Mesothelial cell of epicardium (in vitro differentiated cells): ENCODE results near the gene MIPOL1. TPM values are rescaled to one million over a fixed set of nuclear protein-coding genes. Genes with fewer than 3 reads are reported as not detected.

Experiments
- DNase-seq, 2 experiments: peaks; one replicate each; pipeline ENCODE4 v3.0.0; 2021; ENCODE audit warnings: low spot score in 2 of 2; ENCODE audit not compliant: unreplicated experiment in 2 of 2
- H3K27ac Mint-ChIP-seq: 2 replicates; pipeline ENCODE4 v1.8.0; 2021; ENCODE audit warnings: mixed read lengths
- H3K27me3 Mint-ChIP-seq: 2 replicates; pipeline ENCODE4 v1.8.0; 2021; ENCODE audit warnings: low read depth, mixed read lengths
- H3K36me3 Mint-ChIP-seq: 2 replicates; pipeline ENCODE4 v1.8.0; 2021; ENCODE audit warnings: mixed read lengths
- H3K4me1 Mint-ChIP-seq: 2 replicates; pipeline ENCODE4 v1.8.0; 2021; ENCODE audit warnings: mixed read lengths
- H3K4me3 Mint-ChIP-seq: 2 replicates; pipeline ENCODE4 v1.8.0; 2021; ENCODE audit warnings: mild to moderate bottlenecking, moderate library complexity, mixed read lengths
- H3K9me3 Mint-ChIP-seq: 2 replicates; pipeline ENCODE4 v1.8.0; 2021; ENCODE audit warnings: mixed read lengths
- total RNA-seq: library from RNA; stranded (reverse); gene quantifications from 3 replicates; pipeline ENCODE4 v1.2.1, GENCODE V29; 2021
- TF ChIP-seq, protein P1 (sequence below): fragments of 200-600 bp; sonication (generic); IDR thresholded peaks from one replicate; pipeline ENCODE4 v1.5.0; 2021; ENCODE audit warnings: antibody characterized with exemption; ENCODE audit not compliant: unreplicated experiment

The MIPOL1 gene
- total RNA-seq, 1 donor from 2014 or later = 28.4 TPM

DNA sequence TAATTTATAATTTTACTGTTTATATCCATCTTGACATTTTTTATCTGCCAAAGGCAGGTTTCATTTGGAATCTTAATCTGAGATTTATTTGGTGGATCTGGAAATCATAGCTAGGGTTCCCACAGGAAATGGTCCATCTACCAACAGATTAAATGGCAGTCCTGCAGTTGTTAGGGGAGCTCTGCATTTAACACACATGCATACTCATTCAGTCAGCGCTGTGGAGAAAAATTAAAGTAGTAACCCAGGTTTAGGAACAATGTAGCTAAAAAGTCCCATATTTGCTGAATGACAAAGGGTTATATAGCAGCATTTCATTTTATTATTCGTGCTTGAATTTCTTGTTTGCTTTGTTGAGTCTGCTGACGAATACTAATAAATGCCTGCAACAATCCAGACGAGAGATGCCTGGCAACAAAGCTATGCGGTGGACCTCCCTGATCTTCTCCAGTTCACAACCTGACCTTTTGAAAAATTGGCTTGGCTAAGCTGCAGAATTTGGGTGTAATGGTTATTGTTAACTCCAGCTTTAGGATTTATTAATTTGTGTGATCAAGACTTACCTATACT, 59.8 kb downstream of the MIPOL1 start:
- Mint-ChIP-seq H3K4me3 (no peak overlapping the region), H3K36me3 (no peaks in the 10 kb centered on the region), H3K27ac (no peak overlapping the region)

DNA sequence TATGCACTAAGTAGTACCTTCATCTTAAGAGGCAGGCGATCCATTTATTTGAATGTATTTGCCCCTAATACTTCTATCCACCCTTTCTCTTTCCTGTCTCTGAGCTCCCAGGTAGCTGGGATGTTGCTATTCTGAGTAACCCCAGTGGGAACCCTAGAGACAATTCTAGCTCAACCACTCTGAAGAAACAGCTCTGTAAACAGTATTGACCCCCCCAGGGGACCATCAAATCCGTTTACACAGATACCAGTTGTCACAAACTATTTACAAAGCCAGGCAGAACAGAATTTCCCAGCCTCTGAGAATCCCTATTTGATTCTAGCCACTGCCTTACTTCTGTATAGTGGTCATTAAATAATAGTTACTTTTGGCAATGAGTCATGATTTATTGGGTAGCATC, 64.9 kb downstream of the MIPOL1 start:
- peaks cover 2% of the 10 kb centered on the region for H3K4me1 Mint-ChIP-seq
- TF ChIP-seq, protein P1, sequence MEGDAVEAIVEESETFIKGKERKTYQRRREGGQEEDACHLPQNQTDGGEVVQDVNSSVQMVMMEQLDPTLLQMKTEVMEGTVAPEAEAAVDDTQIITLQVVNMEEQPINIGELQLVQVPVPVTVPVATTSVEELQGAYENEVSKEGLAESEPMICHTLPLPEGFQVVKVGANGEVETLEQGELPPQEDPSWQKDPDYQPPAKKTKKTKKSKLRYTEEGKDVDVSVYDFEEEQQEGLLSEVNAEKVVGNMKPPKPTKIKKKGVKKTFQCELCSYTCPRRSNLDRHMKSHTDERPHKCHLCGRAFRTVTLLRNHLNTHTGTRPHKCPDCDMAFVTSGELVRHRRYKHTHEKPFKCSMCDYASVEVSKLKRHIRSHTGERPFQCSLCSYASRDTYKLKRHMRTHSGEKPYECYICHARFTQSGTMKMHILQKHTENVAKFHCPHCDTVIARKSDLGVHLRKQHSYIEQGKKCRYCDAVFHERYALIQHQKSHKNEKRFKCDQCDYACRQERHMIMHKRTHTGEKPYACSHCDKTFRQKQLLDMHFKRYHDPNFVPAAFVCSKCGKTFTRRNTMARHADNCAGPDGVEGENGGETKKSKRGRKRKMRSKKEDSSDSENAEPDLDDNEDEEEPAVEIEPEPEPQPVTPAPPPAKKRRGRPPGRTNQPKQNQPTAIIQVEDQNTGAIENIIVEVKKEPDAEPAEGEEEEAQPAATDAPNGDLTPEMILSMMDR = no peak
- no peak for DNase-seq
- H3K36me3 Mint-ChIP-seq = peaks cover 9% of the 10 kb centered on the region
- H3K4me3 Mint-ChIP-seq = no peak overlapping the region
- no peak overlapping the region for H3K27ac Mint-ChIP-seq
- H3K27me3 Mint-ChIP-seq = no peaks in the 10 kb centered on the region
- H3K9me3 Mint-ChIP-seq = peaks cover 6% of the 10 kb centered on the region

More for the DNA sequence above, 59.8 kb downstream of the MIPOL1 start:
- DNase-seq = no peak
- Mint-ChIP-seq H3K9me3 (no peaks in the 10 kb centered on the region), H3K4me1 (peaks cover 8% of the 10 kb centered on the region), H3K27me3 (no peaks in the 10 kb centered on the region)
- TF ChIP-seq, protein P1 = no peak

DNA sequence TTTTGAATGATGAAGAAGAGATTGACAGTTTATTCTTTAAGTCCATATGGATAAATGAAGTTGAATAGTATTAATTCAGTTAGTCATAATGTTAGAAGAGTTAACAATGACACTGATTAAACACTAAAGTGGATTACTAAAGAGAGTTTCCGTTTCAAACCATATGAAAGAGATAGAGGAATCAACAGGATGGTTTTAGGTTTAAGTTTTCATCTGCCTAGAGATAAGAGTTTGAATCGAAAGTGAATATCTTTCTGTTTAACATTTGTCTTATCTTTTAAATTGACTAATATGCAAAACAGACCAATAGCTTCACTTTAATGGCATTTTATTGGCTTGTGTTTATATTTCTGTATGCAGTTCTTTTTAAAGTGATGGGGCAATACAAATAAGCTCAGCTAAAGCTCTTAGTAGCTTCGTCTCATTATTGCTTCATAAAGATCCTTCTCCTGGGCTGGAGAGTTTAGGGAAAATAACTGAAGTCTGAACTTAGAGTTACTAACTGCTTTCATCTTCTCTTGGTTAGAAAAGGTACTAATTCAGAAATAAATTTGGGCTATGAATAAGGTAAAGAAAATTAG, 66.0 kb downstream of the MIPOL1 start:
- TF ChIP-seq, protein P1 = no peak
- no peak for DNase-seq
- H3K4me1 Mint-ChIP-seq = peaks cover 2% of the 10 kb centered on the region
- H3K27ac Mint-ChIP-seq = no peak overlapping the region
- H3K4me3 Mint-ChIP-seq = no peak overlapping the region
- peaks cover 11% of the 10 kb centered on the region for H3K36me3 Mint-ChIP-seq
- no peaks in the 10 kb centered on the region for H3K27me3 Mint-ChIP-seq
- H3K9me3 Mint-ChIP-seq = peaks cover 6% of the 10 kb centered on the region

DNA sequence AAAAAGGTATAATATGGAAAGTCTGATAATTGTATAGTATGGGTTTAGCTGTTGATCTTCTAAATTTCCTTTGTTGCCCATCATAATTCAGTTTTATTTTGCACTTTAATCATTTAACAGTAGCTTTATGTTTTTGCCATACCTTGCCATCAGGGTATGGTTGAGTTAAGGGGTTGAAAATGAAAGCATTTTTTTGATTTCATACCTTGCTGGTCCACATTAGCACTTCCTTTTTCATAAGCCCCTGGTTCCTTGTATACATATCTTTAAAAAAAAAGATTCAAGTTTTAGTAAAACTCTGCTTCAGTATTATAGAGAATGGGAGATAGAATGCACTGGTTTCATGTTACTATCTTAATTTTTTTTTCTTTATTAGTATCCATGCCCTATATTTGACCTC, 71.1 kb downstream of the MIPOL1 start:
- Mint-ChIP-seq H3K9me3 (peaks cover 6% of the 10 kb centered on the region), H3K27me3 (no peaks in the 10 kb centered on the region), H3K4me3 (no peak overlapping the region), H3K36me3 (peaks cover 14% of the 10 kb centered on the region), H3K27ac (no peak overlapping the region), H3K4me1 (peaks cover 2% of the 10 kb centered on the region)
- DNase-seq = no peak
- TF ChIP-seq, protein P1 = no peak

DNA sequence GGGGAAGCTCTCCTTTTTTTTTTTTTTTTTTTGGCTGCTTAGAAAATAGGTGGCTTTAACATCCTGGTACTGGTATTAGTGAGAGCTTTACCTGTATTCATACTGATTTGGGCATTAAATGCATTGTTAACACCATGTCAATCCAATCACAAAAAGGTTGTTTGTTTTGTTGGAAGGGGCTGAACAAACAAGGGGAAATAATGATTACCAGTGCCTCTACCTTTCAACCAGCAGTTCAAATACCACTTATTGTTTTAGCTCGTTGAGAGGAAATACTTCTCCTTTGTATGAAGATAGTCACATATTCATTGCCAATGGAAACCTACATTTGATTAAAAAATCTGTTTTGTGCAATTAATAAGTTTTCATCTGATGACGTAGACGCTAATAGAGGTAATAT, 72.9 kb downstream of the MIPOL1 start:
- TF ChIP-seq, protein P1 = no peak
- peaks cover 12% of the 10 kb centered on the region for H3K36me3 Mint-ChIP-seq
- peaks cover 2% of the 10 kb centered on the region for H3K4me1 Mint-ChIP-seq
- H3K27ac Mint-ChIP-seq = no peak overlapping the region
- DNase-seq = no peak
- peaks cover 6% of the 10 kb centered on the region for H3K9me3 Mint-ChIP-seq
- no peaks in the 10 kb centered on the region for H3K27me3 Mint-ChIP-seq
- no peak overlapping the region for H3K4me3 Mint-ChIP-seq
